ENCODE data around the gene CXXC5.

- TF ChIP-seq EZH2 (IDR thresholded peaks at IDR 0.05; ENCODE audit: borderline replicate concordance, insufficient read depth, low read length, poor library complexity, severe bottlenecking) (no peak), MXI1 (conservative IDR thresholded peaks at IDR 0.05; ENCODE audit: poor library complexity, severe bottlenecking) (no peak)
- TF ChIP-seq, protein P1, sequence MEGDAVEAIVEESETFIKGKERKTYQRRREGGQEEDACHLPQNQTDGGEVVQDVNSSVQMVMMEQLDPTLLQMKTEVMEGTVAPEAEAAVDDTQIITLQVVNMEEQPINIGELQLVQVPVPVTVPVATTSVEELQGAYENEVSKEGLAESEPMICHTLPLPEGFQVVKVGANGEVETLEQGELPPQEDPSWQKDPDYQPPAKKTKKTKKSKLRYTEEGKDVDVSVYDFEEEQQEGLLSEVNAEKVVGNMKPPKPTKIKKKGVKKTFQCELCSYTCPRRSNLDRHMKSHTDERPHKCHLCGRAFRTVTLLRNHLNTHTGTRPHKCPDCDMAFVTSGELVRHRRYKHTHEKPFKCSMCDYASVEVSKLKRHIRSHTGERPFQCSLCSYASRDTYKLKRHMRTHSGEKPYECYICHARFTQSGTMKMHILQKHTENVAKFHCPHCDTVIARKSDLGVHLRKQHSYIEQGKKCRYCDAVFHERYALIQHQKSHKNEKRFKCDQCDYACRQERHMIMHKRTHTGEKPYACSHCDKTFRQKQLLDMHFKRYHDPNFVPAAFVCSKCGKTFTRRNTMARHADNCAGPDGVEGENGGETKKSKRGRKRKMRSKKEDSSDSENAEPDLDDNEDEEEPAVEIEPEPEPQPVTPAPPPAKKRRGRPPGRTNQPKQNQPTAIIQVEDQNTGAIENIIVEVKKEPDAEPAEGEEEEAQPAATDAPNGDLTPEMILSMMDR (IDR thresholded peaks at IDR 0.05; ENCODE audit: poor library complexity, severe bottlenecking), result no peak
Measured at GRCh38 chr5:139654871-139655491, 6.8 kb downstream of the CXXC5 start.

Data from neural cell (in vitro differentiated cells).